ENCODE measurements around the gene MYF5. TPM values are rescaled to one million over a fixed set of nuclear protein-coding genes. Genes with fewer than 3 reads are reported as not detected.

Gene MYF5
- total and polyA plus RNA-seq, 2 of the 13 experiments (the other 11 are each of a cell fraction or from before 2014, with no cell fraction given): not detected

Other genes starting within 250 kb of the MYF5 start
- gene MYF6, start 9.3 kb upstream of the MYF5 start, total RNA-seq (2016; rRNA removed; fragmentation: Illumina TruSeq; extraction: Trizol): not detected in 2 replicates
- gene MYF6, start 9.3 kb upstream of the MYF5 start, polyA plus RNA-seq (2011; rRNA removed): not detected in 2 replicates
- gene LIN7A, start 221.0 kb downstream of the MYF5 start, total RNA-seq (2016; rRNA removed; fragmentation: Illumina TruSeq; extraction: Trizol): 18.5 and 31.9 TPM in 2 replicates
- 14.4 and 19.2 TPM in 2 replicates for gene LIN7A, start 221.0 kb downstream of the MYF5 start, polyA plus RNA-seq (2011; rRNA removed)